ENCODE results near the gene NQO1.
A peak's percentile ranks its signal among the peaks of the same experiment; 100 is the strongest.
"Not testable (repeated sequence)": the region's sequence is repeated elsewhere in the genome, so short reads cannot be mapped to it uniquely, and the experiment has no call there.

The NQO1 gene

DNA sequence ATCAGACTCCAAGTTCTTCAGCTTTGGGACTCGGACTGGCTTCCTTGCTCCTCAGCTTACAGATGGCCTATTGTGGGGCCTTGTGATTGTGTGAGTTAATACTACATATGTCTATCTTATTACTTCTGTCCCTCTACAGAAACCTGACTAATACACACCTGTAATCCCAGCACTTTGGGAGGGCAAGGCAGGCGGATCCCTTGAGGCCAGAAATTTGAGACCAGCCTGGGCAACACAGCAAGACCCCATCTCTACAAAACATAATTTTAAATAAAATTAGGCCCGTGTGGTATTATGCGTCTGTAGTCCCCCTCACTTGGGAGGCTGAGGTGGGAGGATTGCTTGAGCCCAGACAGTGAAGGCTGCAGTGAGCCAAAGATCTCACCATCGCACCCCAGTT is 4.9 kb upstream of the NQO1 start:
- not testable (repeated sequence) for H3K4me3 ChIP-seq (ENCODE audit: low read length); H3K36me3 ChIP-seq (ENCODE audit: control insufficient read depth, insufficient read depth, low read length); H3K4me1 ChIP-seq (ENCODE audit: control insufficient read depth, insufficient read depth, low read length); H3K9ac ChIP-seq (ENCODE audit: low read length); H3K27me3 ChIP-seq (ENCODE audit: control insufficient read depth, insufficient read depth, low read length); H3K27ac ChIP-seq (ENCODE audit: low read depth, low read length)

- not testable (repeated sequence) for H3K27ac ChIP-seq (ENCODE audit: low read depth, low read length); H3K4me3 ChIP-seq (ENCODE audit: low read length); H3K4me1 ChIP-seq (ENCODE audit: control insufficient read depth, insufficient read depth, low read length); H3K9ac ChIP-seq (ENCODE audit: low read length); H3K36me3 ChIP-seq (ENCODE audit: control insufficient read depth, insufficient read depth, low read length); H3K27me3 ChIP-seq (ENCODE audit: control insufficient read depth, insufficient read depth, low read length)
These were observed 2.7 kb upstream of the NQO1 start for GRCh38 chr16:69729030-69729429.

DNA sequence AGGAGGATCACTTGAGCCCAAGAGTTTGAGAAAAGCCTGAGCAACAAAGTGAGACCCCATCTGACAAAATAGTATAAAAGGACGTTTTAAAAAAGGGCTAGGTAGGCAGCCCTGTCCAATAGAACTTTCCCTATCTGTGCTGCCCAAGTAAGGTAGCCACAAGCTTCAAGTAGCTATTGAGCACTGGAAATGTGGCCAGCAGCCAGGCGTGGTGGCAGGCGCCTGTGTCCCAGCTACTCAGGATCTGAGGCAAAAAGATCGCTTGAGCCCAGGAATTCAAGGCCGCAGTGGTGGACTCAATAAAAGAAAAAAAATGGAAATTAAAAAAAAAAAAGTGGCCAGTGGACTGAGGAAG is 1.5 kb upstream of the NQO1 start:
- Histone ChIP-seq H3K4me1 (ENCODE audit: control insufficient read depth, insufficient read depth, low read length) (peaks cover 2% of the 10 kb centered on the region), H3K27ac (ENCODE audit: low read depth, low read length) (no peak overlapping the region), H3K9ac (ENCODE audit: low read length) (no peak overlapping the region), H3K36me3 (ENCODE audit: control insufficient read depth, insufficient read depth, low read length) (no peaks in the 10 kb centered on the region), H3K27me3 (ENCODE audit: control insufficient read depth, insufficient read depth, low read length) (no peaks in the 10 kb centered on the region), H3K4me3 (ENCODE audit: low read length) (no peak overlapping the region)

- Histone ChIP-seq H3K36me3 (ENCODE audit: control insufficient read depth, insufficient read depth, low read length) (no peaks in the 10 kb centered on the region), H3K27me3 (ENCODE audit: control insufficient read depth, insufficient read depth, low read length) (no peaks in the 10 kb centered on the region), H3K9ac (ENCODE audit: low read length) (peak overlapping the region; percentile 7), H3K27ac (ENCODE audit: low read depth, low read length) (peak overlapping the region; percentile 46), H3K4me1 (ENCODE audit: control insufficient read depth, insufficient read depth, low read length) (peaks cover 2% of the 10 kb centered on the region), H3K4me3 (ENCODE audit: low read length) (peak overlapping the region; percentile 63)
These were observed 664 bp downstream of the NQO1 start for GRCh38 chr16:69725480-69726312.

DNA sequence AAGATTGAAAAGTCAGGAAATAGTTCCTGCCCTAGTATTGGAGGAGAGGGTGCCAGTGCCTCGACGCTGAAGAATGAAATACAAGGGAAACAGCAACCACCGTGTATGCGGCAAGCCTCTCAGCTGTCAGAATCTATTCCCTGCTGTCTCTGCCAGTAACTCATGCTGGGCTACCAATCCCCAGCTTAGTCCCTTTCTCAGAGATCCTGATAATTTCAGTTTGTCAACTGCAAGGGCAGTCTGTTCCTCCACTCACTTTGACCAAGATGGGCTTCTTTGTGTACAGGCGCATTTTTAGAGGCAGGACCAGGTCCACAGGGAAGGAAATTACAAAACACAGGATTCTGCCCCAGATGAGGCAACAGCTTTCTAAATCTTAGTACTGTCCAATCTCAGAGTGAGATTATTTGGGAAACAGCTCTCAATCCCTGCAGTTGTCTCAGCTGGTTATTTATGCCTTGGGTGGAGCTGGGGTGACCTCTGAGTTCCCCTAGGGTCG is 1.3 kb downstream of the NQO1 start:
- no peak overlapping the region for H3K4me3 ChIP-seq (ENCODE audit: low read length)
- H3K4me1 ChIP-seq (ENCODE audit: control insufficient read depth, insufficient read depth, low read length): peaks cover 2% of the 10 kb centered on the region
- no peak overlapping the region for H3K27ac ChIP-seq (ENCODE audit: low read depth, low read length)
- no peak overlapping the region for H3K9ac ChIP-seq (ENCODE audit: low read length)
- H3K36me3 ChIP-seq (ENCODE audit: control insufficient read depth, insufficient read depth, low read length): no peaks in the 10 kb centered on the region
- no peaks in the 10 kb centered on the region for H3K27me3 ChIP-seq (ENCODE audit: control insufficient read depth, insufficient read depth, low read length)

DNA sequence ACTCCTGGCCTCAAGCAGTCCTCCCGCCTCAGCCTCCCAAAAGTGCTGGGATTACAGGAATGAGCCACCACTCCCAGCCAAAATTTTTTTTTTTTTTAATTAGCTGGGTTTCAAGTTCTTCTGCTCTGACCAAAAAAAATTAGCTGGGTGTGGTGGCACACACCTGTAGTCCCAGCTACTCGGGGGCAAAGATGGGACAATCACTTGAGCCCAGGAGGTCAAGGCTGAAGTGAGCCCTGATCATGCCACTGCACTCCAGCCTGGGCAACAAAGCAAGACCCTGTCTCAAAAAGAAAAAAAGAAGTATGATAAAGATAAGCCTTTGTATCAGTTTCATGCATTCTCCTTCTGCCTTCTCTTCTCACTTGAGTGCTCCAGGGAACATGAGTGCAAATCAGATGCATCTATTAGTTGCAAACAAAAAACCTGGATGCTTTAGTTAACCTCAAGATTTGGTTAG is 1.9 kb downstream of the NQO1 start:
- H3K27ac ChIP-seq (ENCODE audit: low read depth, low read length): no peak overlapping the region
- H3K4me1 ChIP-seq (ENCODE audit: control insufficient read depth, insufficient read depth, low read length): peaks cover 2% of the 10 kb centered on the region
- H3K4me3 ChIP-seq (ENCODE audit: low read length): no peak overlapping the region
- H3K27me3 ChIP-seq (ENCODE audit: control insufficient read depth, insufficient read depth, low read length): no peaks in the 10 kb centered on the region
- H3K9ac ChIP-seq (ENCODE audit: low read length): no peak overlapping the region
- no peaks in the 10 kb centered on the region for H3K36me3 ChIP-seq (ENCODE audit: control insufficient read depth, insufficient read depth, low read length)

GRCh38 chr16:69721441-69721957 is 4.9 kb downstream of the NQO1 start:
- Histone ChIP-seq H3K9ac (ENCODE audit: low read length) (no peak overlapping the region), H3K4me1 (ENCODE audit: control insufficient read depth, insufficient read depth, low read length) (peaks cover 2% of the 10 kb centered on the region), H3K4me3 (ENCODE audit: low read length) (no peak overlapping the region), H3K27me3 (ENCODE audit: control insufficient read depth, insufficient read depth, low read length) (no peaks in the 10 kb centered on the region), H3K36me3 (ENCODE audit: control insufficient read depth, insufficient read depth, low read length) (no peaks in the 10 kb centered on the region), H3K27ac (ENCODE audit: low read depth, low read length) (no peak overlapping the region)

DNA sequence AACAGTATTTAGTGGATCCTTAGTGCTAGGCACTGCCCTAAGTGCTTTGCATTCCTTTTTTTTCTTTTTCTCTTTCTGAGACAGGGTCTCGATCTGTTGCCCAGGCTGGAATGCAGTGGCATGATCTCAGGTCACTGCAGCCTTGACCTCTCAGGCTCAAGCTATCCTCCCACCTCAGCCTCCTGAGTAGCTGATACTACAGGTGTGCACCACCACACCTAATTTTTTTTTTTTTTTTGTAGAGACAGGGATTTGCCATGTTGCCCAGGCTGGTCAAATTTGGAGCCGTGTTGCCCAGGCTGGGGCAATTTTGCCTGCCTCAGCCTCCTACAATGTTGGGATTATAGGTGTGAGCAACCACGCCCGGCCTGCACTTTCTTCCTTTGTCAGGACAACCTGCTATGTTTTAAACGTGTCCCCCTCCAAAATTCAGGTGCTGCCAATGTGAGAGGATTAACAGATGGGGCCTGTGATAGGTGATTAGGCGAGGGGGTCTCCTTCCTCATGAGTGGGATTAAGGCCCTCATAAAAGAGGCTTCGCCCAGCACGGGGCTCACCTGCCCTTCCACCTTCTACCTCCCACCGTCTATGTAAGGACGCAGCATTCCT is 5.4 kb downstream of the NQO1 start:
- no peak overlapping the region for H3K9ac ChIP-seq (ENCODE audit: low read length)
- no peak overlapping the region for H3K4me3 ChIP-seq (ENCODE audit: low read length)
- no peaks in the 10 kb centered on the region for H3K27me3 ChIP-seq (ENCODE audit: control insufficient read depth, insufficient read depth, low read length)
- no peak overlapping the region for H3K27ac ChIP-seq (ENCODE audit: low read depth, low read length)
- no peaks in the 10 kb centered on the region for H3K36me3 ChIP-seq (ENCODE audit: control insufficient read depth, insufficient read depth, low read length)
- H3K4me1 ChIP-seq (ENCODE audit: control insufficient read depth, insufficient read depth, low read length): peaks cover 2% of the 10 kb centered on the region

GRCh38 chr16:69718111-69718764 is 8.1 kb downstream of the NQO1 start:
- H3K4me3 ChIP-seq (ENCODE audit: low read length): no peak overlapping the region
- no peaks in the 10 kb centered on the region for H3K27me3 ChIP-seq (ENCODE audit: control insufficient read depth, insufficient read depth, low read length)
- H3K4me1 ChIP-seq (ENCODE audit: control insufficient read depth, insufficient read depth, low read length): no peaks in the 10 kb centered on the region
- no peaks in the 10 kb centered on the region for H3K36me3 ChIP-seq (ENCODE audit: control insufficient read depth, insufficient read depth, low read length)
- H3K27ac ChIP-seq (ENCODE audit: low read depth, low read length): no peak overlapping the region
- no peak overlapping the region for H3K9ac ChIP-seq (ENCODE audit: low read length)

- no peak overlapping the region for H3K27ac ChIP-seq (ENCODE audit: low read depth, low read length)
- H3K27me3 ChIP-seq (ENCODE audit: control insufficient read depth, insufficient read depth, low read length): no peaks in the 10 kb centered on the region
- no peaks in the 10 kb centered on the region for H3K4me1 ChIP-seq (ENCODE audit: control insufficient read depth, insufficient read depth, low read length)
- H3K4me3 ChIP-seq (ENCODE audit: low read length): no peak overlapping the region
- H3K36me3 ChIP-seq (ENCODE audit: control insufficient read depth, insufficient read depth, low read length): no peaks in the 10 kb centered on the region
- no peak overlapping the region for H3K9ac ChIP-seq (ENCODE audit: low read length)
These were observed 9.3 kb downstream of the NQO1 start for GRCh38 chr16:69717066-69717465.

GRCh38 chr16:69712914-69713581 is 13.3 kb downstream of the NQO1 start:
- no peaks in the 10 kb centered on the region for H3K36me3 ChIP-seq (ENCODE audit: control insufficient read depth, insufficient read depth, low read length)
- no peak overlapping the region for H3K27ac ChIP-seq (ENCODE audit: low read depth, low read length)
- H3K4me1 ChIP-seq (ENCODE audit: control insufficient read depth, insufficient read depth, low read length): no peaks in the 10 kb centered on the region

GRCh38 chr16:69712277-69712676 is 14.1 kb downstream of the NQO1 start:
- Histone ChIP-seq H3K27ac (ENCODE audit: low read depth, low read length) (no peak overlapping the region), H3K36me3 (ENCODE audit: control insufficient read depth, insufficient read depth, low read length) (no peaks in the 10 kb centered on the region), H3K9ac (ENCODE audit: low read length) (no peak overlapping the region), H3K4me3 (ENCODE audit: low read length) (no peak overlapping the region), H3K4me1 (ENCODE audit: control insufficient read depth, insufficient read depth, low read length) (no peaks in the 10 kb centered on the region), H3K27me3 (ENCODE audit: control insufficient read depth, insufficient read depth, low read length) (no peaks in the 10 kb centered on the region)

More at GRCh38 chr16:69712914-69713581, 13.3 kb downstream of the NQO1 start:
- no peak overlapping the region for H3K4me3 ChIP-seq (ENCODE audit: low read length)
- no peaks in the 10 kb centered on the region for H3K27me3 ChIP-seq (ENCODE audit: control insufficient read depth, insufficient read depth, low read length)
- no peak overlapping the region for H3K9ac ChIP-seq (ENCODE audit: low read length)
